HG03520 (cell line): ENCODE data around the gene SPATA4.
"Not testable (repeated sequence)": the region's sequence is repeated elsewhere in the genome, so short reads cannot be mapped to it uniquely, and the experiment has no call there.

Experiments used
- ATAC-seq: cut with Tn5 transposase; IDR thresholded peaks from one replicate; pipeline ENCODE4 v1.9.1; 2021; ENCODE audit warnings: mild to moderate bottlenecking, moderate library complexity; ENCODE audit not compliant: unreplicated experiment

Gene SPATA4

DNA sequence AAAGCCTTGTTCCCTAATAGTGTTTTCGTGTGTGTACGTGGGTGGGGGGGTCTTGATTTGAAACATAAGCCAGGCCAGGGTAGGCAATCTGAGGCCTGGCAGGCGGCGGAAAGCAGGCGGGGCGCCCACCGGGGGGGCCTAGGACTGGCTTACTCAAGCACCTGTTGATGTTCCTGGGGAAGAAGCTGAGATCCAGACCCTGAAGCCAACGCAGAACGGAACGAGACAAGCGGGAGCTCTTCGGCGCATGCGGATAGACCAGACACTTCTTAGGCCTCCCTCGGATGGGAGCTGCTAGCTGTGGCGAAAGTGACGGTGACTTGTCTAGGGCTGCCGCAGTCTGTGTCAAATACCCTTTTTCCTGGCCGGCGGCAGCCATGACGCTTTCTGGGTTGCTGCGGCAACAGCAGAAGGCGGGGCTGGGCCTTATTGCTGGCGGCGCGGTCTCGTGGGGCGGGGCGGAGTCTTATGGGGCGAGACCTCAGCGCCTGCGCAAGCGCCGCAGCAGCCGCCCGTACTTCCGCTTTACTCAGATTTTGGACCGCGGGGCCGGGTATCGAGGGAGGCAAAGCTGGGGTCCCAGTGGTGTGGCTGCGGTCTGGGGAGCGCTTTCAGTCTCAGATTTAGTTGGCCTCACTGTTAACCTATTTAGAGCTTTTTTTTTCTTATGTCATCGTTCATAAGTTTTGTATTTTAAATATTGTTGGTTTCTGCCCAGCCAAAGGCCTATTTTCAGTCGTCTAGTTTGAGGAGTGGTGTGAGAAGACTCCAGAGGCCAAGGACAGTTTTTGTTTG is at the start of gene SPATA4:
SPATA4 (minus strand) TSS at position 402 of the 795 bp plus-strand sequence; CDS start at position 379, 23 bp downstream.
- peak; percentile 97 for ATAC-seq

DNA sequence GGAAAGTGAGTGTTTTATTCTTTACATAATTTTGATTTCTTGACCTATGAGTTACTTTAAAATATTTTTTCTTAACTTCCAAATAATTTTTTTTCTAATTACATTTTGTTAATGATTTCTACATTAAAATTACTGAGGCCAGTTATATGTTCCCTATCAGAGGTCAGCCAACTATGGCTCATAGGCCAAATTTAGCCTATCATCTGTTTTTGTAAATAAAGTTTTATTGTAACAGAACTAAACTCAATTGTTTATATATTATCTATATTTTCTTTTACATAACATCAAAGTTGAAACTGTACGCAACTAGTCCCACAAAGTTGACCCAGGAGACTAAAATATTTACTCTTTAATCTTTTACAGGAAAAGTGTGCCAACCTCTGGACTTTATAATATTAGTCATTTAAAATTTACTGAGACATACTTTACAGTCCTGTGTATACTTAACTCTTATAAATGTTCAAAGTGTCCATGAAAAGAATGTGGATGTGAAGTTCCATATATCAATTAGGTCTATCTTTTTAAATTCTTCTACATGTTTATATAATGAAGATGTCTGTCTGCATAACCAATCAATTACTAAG is 47.5 kb upstream of the SPATA4 start:
- no peak for ATAC-seq

DNA sequence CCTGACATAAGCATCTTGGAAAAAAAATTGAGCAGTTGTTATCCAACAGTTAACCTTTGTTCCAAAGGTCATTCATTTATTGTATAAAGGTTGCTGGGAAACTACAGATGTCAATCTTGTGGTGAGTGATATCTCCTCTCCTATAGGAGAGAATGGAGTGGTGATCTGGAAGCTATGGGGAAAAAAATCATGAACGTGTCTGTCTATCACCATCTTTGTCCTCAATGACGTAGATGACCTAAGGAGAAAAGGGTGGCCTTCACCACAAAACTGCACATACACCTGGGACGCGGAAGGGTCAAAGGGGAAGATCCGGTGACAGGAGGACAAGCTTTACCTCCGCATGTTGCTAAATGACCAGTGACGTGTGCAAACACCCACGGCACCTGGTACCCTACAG is 46.3 kb upstream of the SPATA4 start:
- ATAC-seq = no peak

DNA sequence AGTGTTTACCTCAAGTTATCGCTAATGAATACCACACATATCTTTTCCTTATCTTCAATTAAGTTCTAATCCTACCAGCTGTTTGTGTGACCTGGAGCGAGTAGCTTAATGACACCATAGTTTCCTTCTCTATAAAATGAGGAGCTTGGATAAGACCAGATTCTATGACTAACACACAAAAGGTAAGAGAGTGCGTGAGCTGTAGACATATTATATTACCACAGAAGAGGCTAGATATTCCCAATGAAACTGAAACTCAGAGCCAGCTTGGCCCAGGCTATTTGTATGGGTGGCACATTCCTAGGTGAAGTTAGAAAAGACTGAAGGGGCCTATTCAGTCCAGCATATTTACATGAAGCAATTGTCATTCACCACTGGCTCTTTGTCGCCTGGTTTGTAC is 43.4 kb upstream of the SPATA4 start:
- ATAC-seq = no peak

DNA sequence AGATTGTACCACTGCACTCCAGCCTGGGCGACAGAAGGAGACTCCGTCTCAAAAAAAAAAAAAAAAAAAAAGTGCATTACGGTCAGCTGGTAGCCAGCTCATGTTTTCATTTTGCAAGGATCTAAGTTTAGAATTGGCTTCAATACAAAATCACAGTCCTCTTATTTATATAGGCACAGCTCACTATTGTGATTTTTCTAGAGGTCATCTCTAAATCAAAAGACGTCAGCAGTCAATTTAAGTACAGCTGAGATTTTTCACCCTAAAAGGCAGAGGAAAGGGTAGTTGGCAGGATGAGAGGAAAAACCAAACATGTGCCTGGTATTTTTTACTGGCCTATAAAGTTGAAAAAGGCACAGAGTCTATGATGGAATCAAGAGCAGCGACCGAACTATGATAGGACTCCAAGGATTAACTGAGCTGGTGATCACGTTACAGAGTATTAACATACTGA is 42.8 kb upstream of the SPATA4 start:
- no peak for ATAC-seq

DNA sequence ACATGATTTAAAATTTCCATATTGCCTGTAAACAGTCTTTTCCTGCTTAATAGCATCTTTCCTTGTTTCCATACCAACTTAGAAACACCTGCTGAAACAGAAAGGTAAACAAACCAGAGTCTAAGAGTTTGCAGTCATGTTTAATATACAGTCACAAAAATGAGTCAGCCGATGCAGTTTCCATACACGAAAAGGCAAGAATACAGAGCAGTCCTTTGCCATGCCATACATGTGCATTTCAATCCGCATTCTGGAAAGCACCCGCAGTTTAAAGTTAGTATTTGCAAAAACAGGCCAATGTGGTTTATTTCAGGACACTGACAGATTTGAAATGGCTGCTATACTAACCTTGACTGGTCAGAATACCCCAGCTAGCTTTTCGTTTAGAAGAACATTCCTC is 41.6 kb upstream of the SPATA4 start:
- no peak for ATAC-seq

DNA sequence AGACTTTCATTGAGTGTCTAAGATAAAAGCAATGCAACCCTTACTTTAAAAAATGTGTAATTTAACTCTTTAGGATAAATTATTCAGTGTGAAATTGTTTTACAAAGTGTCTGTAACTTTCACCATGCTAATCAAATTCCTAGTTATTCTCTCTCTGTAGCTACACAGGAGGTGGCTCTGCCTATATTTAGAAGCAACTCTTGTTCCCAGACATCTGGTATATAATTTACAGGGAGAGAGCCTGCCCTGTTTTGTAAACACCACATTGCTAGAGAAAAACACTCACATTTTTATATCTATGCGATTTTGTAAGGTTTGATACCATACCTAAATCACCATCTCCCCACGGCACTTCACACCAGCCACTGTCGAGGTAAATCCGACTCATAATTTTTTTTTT is 35.5 kb upstream of the SPATA4 start:
- no peak for ATAC-seq

DNA sequence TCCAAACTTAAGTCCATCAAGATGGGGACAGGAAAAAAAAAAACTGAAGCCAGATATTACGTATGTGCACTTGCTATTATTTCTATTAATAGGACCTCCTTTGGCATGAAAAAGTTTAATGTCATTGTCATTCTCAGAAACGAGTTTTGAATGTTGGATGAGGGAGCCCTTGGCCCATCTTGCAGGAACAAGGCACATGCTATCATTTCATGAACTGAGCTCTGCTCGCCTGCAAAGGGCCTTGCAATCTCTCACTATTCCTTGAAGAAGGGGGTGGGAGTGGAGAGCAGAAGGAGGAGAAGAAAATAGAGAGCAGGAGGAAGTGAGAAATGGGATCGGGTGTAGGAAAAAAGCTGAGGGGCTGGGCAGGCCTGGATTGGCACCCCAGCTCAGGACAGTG is 34.3 kb upstream of the SPATA4 start:
- no peak for ATAC-seq

DNA sequence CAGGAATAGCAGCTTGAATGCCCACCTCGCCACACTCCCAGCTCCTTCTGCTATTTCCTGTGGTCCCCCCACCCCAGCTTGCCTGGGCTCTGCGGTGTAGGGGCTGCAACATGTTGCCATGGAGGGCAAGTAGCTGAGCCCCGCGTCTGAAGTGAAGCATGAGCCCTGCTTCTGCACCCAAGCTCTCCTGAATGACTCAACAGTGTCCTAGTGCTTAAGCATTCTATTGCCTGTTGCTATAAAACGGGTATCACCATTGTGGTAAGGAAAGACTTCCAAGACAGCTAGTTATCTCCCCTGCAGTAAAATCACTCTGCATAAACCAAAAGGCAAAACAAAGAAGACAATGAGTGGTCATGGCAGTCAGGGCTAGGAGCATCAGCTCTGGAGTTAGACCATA is 31.4 kb upstream of the SPATA4 start:
- no peak for ATAC-seq

DNA sequence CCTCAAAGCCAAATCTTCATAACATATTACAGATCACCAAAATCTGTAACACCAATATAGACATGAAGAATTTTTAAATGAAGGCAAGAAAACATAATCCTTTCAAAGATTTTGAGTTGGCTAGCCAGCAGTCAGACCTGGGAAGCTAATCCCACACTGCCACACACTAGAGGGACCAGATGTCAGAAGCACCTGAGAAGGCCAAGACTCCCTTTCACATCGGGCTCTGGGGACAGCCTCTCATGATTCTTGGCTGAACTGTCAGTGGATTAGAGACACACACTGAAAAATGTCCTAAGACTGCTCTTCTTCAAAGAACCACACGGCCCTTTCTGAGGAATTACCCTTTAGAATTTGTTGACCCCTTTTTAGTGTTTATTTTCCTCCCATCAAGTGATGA is 28.2 kb upstream of the SPATA4 start:
- ATAC-seq = no peak

DNA sequence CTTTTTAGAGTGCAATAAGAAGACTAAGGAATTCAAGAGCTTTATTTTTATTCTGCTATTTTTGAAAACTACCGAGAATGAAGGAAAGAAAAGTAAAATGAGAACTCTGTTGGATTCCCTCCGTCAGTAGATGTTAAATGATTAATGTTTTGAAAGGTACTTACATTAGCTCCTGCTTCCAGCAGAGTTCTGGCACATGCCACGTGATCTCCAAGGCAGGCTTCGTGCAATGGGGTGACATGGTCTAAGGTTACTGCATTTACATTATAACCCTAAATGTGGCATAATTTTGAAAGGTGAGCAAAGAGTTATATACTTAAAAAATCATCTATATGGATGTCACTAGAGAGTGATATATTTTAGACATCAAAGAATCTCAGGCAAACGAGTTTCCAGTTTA is 26.8 kb upstream of the SPATA4 start:
- ATAC-seq = no peak

DNA sequence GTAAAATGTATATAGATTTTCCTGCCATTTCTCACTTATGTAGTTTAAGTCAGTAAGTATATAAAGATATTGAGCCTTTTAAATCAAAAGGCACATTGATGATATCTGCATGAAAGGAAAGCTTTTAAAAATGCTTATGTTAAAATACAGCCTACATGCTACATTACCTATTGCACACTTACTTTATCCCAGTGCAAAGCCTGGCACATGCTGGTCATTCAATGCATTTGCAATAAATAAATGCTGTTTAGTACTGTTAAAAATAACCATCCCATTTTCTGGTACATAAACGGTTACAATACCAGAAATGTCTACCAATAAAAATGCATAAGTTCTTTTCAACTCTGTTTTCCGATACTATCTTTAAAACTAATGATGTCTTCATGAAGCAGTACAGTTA is 22.1 kb upstream of the SPATA4 start:
- no peak for ATAC-seq

DNA sequence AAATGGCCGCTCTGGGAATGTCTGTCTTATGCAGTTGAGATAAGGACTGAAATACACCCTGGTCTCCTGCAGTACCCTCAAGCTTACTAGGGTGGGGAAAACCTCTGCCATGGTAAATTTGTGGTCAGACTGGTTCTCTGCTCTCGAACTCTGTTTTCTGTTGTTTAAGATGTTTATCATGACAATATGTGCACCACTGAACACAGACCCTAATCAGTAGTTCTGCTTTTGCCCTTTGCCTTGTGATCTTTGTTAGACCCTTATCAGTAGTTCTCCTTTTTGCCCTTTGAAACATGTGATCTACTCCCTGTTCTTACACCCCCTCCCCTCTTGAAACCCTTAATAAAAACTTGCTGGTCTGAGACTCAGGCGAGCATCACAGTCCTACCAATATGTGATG is 17.0 kb upstream of the SPATA4 start:
- ATAC-seq = not testable (repeated sequence)

DNA sequence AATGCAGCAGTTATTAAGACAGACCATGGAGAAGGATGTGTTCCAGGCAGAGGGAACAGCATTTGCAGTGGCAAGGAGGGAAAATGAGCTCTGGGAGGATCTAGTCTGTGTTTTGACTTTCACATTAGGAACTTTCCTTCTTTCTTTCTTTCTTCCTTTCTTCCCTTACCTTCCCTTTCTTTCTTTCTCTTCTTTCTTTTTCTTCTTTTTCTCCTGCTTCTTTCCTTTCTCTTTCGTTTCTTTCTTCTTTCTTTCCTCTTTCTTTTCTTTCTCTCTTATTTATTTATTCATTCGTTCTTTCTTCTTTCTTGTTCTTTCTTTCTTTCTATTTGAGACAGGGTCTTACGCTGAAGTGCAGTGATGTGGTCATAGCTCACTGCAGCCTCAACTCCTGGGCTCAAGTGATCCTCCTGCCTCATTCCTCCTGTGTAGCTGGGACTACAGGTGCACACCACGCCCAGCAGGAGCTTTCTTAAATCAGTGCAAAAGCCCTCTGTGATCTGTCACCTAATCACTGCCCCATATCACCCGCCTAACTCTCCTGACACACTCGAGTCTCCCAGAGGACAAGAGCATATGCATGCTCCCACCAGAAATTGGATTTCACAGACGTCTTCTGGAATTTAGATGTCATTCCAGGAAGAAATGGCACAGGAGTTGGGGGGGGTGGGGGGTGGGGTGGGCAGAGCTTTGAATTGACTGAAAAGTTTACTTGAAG is 15.4 kb upstream of the SPATA4 start:
- ATAC-seq = no peak

DNA sequence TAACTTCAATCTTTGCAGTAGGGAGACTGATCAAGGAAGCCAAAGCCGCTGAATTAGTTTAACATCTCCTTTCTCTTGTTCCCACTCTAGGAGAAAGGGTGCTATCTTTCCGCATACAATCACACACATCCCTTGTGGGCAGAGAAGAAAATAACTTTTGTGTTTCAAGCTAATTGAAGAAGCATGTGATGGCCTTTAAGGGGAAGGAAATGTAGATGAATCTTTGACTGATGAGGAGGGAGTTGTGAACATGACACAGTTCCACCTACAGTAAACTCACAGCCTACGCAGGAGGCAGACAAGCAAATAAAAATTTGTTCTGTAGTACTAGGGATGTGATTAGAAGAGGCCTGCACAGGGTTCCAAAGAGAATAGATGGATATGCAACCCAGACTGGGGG is 14.7 kb upstream of the SPATA4 start:
- no peak for ATAC-seq

DNA sequence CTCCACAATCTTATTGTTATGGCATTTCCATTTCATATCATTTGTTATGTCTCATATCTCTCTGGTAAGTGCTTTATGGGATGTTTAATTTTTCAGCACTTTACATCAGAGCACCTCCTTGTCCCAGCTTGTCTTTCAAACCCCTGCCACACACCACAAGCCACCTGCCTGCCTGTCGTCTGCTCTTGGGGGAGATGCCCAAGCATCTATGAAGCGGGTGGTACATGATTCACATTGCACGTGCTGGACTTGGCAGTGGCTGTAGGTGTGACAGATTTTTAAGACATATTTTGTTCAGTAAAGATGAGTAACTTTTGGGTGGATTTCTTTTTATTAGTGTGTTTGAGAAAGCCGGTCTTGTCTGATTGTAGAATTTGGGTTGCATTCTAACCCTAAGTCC is 14.2 kb upstream of the SPATA4 start:
- ATAC-seq = no peak

DNA sequence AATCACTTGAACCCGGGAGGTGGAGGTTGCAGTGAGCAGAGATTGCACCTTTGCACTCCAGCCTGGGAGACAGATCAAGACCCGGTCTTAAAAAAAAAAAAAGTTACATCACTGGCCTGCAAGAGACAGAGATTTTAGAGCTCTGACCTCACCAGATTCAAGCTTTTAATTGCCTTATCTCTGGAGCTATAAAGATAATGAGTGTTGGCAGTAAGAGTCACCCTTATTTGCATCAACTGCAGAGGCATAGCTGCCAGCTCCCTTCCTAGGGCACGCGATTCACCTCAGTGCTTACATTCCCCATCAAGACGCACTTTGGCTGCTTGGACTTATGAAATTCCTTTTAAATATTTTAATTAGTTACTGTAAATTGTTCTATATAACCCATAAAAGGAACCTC is 12.5 kb upstream of the SPATA4 start:
- ATAC-seq = no peak

DNA sequence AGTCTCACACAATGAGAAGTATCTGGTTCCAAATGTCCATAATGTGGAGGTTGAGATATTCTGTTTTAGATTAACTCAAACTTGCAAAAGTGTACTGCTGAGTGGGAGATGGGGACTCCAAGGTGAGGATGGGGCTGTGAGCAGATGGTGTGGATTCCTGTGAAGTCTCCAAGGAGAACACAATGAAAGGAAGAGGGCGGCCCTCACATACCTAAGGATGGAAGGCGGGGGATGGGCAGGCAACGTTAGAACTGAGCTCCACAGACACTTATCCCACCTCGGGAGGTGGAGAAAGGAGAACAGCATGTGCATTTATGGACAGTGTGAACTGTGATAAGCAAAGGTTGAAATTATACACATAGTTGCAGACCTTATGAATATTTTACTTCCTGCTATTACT is 9.9 kb upstream of the SPATA4 start:
- no peak for ATAC-seq

DNA sequence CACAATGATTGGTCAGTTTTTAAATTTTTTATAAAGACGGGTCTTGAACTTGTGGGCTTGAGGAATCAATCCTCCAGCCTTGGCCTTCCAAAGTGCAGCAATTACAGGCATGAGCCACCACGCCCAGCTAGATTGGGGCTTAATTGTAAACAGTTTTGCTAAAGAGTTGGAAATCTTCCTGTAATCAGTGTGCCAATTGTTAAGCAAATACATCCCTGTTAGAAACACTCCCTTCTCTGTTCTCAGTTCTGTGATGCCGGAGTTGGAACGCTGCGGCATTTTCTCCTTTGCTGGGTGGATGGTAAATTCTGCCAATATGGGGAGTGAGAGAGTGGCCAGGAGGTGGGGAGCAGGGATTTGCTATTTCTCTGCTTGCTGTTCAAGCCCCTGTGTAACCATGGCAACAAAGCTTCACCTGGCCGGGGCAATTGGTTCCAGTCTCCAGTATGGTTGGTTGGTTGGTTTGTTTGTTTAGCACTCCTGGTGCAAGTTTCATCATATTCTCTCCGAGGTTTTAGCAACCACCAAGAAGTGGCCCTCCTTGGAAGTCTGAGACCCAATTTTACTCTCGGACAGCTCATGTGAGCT is 3.0 kb upstream of the SPATA4 start:
- ATAC-seq = no peak

DNA sequence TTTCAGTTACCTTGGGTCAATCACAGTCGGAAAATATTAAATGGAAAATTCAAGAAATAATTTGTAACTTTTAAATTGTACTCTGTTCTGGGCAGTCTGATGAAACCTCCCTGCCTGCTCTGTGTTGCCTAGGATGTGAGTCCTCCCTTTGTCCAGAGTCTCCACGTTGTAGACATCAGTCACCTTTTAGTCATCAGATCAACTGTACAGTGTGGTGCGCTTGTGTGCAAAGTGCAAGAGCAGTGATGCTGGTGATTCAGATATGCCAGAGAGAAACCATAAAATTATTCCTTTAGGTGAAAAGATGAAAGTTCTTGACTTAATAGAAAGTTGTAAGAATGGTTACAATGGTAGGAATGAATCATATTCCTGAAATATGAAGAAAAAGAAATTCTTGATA is 1.4 kb downstream of the SPATA4 start:
- ATAC-seq = no peak

DNA sequence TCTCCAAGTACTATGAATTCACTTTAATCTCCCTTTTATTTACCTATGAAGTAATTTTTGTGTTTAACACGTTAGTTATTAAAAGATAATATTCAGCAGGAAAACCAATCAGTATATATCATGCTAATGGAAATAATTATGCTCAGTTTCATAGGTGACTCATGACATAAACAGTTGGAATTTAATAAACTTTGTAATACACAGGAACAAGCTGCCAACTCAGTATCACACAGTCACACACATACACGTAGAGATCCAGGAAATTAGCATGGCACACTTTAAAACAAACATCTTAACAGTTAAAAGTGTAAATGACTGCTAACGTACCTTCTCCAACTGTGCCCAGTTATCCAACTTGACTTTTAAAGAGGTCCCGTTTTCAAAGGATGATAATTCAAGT is 2.3 kb downstream of the SPATA4 start:
- no peak for ATAC-seq

DNA sequence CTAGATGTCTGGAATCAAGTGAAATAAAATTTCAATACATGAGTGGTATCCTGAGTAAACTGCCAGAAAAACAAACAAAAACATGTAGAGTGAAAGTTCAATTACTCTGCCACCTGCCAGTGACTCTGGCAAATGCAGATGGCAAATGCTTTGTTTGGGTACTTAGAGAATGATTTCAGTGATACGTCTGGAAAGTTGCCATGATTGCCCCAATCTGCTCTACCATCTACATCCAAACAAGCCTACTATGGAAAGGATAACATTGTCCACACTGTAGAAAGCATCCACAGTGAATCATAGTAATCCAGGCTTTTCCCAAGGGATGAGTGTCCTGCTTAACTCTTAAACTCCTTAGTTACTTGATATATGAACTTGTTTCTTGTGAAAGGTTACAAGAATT is 3.4 kb downstream of the SPATA4 start:
- no peak for ATAC-seq
